K562 (cell line): ENCODE results near the gene SPTBN4. TPM values are rescaled to one million over a fixed set of nuclear protein-coding genes. Genes with fewer than 3 reads are reported as not detected.
A peak's percentile ranks its signal among the peaks of the same experiment; 100 is the strongest.

Source experiments
- ATF6 ChIP-seq: sonication (generic); formaldehyde crosslinking; IDR thresholded peaks from 2 replicates; pipeline ENCODE4 v1.4.0; 2020; ENCODE audit warnings: mild to moderate bottlenecking, missing genetic modification reagents
- BMI1 ChIP-seq: fragments of 150-350 bp; IDR thresholded peaks from 2 replicates; pipeline ENCODE4 v1.6.1; 2014; ENCODE audit warnings: low read length
- CHAMP1 ChIP-seq: fragments of 450-650 bp; IDR thresholded peaks from 2 replicates; pipeline ENCODE4 v1.6.1; 2016; ENCODE audit warnings: mild to moderate bottlenecking
- MBD2 ChIP-seq: sonication (generic); IDR thresholded peaks from 2 replicates; pipeline ENCODE4 v1.6.1; 2016; ENCODE audit warnings: low read depth, borderline replicate concordance
- MYC ChIP-seq, 2 experiments: fragments of 250-450 bp in 1 of 2; sonication (Bioruptor Pico) in 1 of 2; IDR thresholded peaks; 2 replicates each; pipeline versions ENCODE4 v1.5.1 to v1.6.1; 2012 to 2021; ENCODE audit warnings: low read depth in 2 of 2, borderline replicate concordance in 1 of 2, improper control_type of control experiment in 1 of 2, low read length in 1 of 2, mild to moderate bottlenecking in 1 of 2, moderate library complexity in 1 of 2
- POLR3G ChIP-seq: IDR thresholded peaks from 2 replicates; pipeline ENCODE4 v1.6.1; 2011; ENCODE audit not compliant: insufficient read length, insufficient replicate concordance; ENCODE audit errors: extremely low read depth
- SRSF7 ChIP-seq: fragments of 200-400 bp; formaldehyde crosslinking; optimal IDR thresholded peaks from 2 replicates; pipeline ENCODE3; 2017; ENCODE audit warnings: mild to moderate bottlenecking, low read depth, low read length
- TBL1XR1 ChIP-seq, 2 experiments: IDR thresholded peaks; 2 replicates each; pipeline ENCODE4 v1.6.1; 2012; ENCODE audit warnings: improper control_type of control experiment in 2 of 2, low read length in 2 of 2, mild to moderate bottlenecking in 1 of 2
- TSHZ1 ChIP-seq: fragments of 250-450 bp; sonication (Bioruptor Pico); IDR thresholded peaks from 2 replicates; pipeline ENCODE4 v1.4.0; 2020; ENCODE audit warnings: mild to moderate bottlenecking, moderate library complexity
- ZNF184 ChIP-seq: sonication (generic); formaldehyde crosslinking; IDR thresholded peaks from 2 replicates; pipeline ENCODE4 v1.5.0; 2020; ENCODE audit warnings: missing genetic modification reagents
- ZNF311 ChIP-seq: fragments of 250-450 bp; sonication (Bioruptor Pico); IDR thresholded peaks from 2 replicates; pipeline ENCODE4 v1.4.0; 2020; ENCODE audit warnings: mild to moderate bottlenecking, moderate library complexity
- ZNF398 ChIP-seq: fragments of 250-450 bp; sonication (Bioruptor Pico); IDR thresholded peaks from 2 replicates; pipeline ENCODE4 v1.8.0; 2021; ENCODE audit warnings: moderate library complexity, mild to moderate bottlenecking, inconsistent platforms
- ZNF655 ChIP-seq: fragments of 250-450 bp; sonication (Bioruptor Pico); IDR thresholded peaks from 2 replicates; pipeline ENCODE4 v1.5.0; 2021
- polyA plus RNA-seq, 8 experiments: library from polyadenylated mRNA; depleted of rRNA in 4 of 8; stranded (reverse) in 5 of 8; unstranded in 3 of 8; fragments of >200 nt; fragmentation: Nextera tagmentation in 2 of 8; fragmentation: Illumina TruSeq in 1 of 8; extraction: Ambion mirVana in 2 of 8; extraction: Trizol in 1 of 8; gene quantifications; 2 replicates each; pipeline versions ENCODE4 v1.2.1 to v1.2.3, GENCODE V29; 2011 to 2014; ENCODE audit warnings: inconsistent platforms in 1 of 8, missing spikeins in 1 of 8
- total RNA-seq, 7 experiments: library from RNA; depleted of rRNA in 6 of 7; stranded (reverse); fragments of >200 nt in 6 of 7; fragmentation: Illumina TruSeq in 2 of 7; extraction: Trizol in 2 of 7; gene quantifications; 2 replicates each; pipeline versions ENCODE4 v1.2.1 to v1.2.3, GENCODE V29; 2011 to 2021; ENCODE audit warnings: low replicate concordance in 1 of 7

SPTBN4 gene
- total and polyA plus RNA-seq, 9 of the 15 experiments (the other 6 are each of a cell fraction or from before 2014, with no cell fraction given): 0.01 to 1.5 (median 0.86) TPM

GRCh38 chr19:40612831-40613689 is 146.3 kb downstream of the SPTBN4 start (continued):
- TF ChIP-seq TSHZ1 (no peak), SRSF7 (no peak), BMI1 (no peak), ZNF398 (CRISPR knock-in tag) (no peak), ZNF311 (CRISPR knock-in tag) (no peak), ZNF655 (CRISPR knock-in tag) (no peak), ZNF184 (CRISPR knock-in tag) (no peak), TBL1XR1 (IDR thresholded peaks at IDR 0.05; ENCODE audit: low read length in 2 of 2) (no peak), MBD2 (peak; percentile 53; the same call in 1 of the 2 replicates), MYC (IDR thresholded peaks at IDR 0.05; ENCODE audit: low read depth, low read length) (no peak), MYC (CRISPR knock-in tag; IDR thresholded peaks at IDR 0.05; ENCODE audit: borderline replicate concordance, low read depth) (no peak), POLR3G (no peak), CHAMP1 (no peak), ATF6 (CRISPR knock-in tag) (no peak)
